ENCODE results near the gene GTPBP2. TPM values are rescaled to one million over a fixed set of nuclear protein-coding genes. Genes with fewer than 3 reads are reported as not detected.

GTPBP2 gene
- polyA plus RNA-seq, 1 of the 3 experiments (the other 2 are of a cell fraction): 83.7 TPM

DNA sequence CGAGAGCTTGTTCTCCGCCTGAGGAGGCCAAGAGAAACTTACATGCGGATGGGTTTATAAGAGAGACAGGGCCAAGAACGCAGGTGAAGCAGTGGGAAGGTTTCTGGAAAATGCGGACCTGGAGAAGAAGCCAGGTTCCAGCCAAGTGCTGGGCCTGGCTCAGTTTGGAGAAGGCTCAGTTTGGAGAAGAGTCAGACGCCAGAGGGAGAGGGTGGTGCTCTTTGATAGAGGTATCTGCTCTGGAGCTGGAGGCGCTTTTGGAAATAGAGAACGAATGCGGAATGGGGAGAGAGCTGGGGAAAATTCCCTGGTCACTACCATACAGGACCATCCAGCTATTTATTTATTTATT lies 16.5 kb upstream of the GTPBP2 start:
- Histone ChIP-seq H3K9me2 (no peaks in the 10 kb centered on the region), H3K4me1 (ENCODE audit: control insufficient read depth in 1 of 2, insufficient read depth in 2 of 2, low read depth in 1 of 2, low read length in 1 of 2) (peaks cover under 1% of the 10 kb centered on the region in 2 experiments; a peak in 1 of 4 replicates), H3K9me3 (no peaks in the 10 kb centered on the region), H3K79me2 (ENCODE audit: insufficient read depth) (peaks cover 8% of the 10 kb centered on the region; the same call in 1 of the 2 replicates), H3K27me3 (ENCODE audit: insufficient read depth) (no peaks in the 10 kb centered on the region), H3K4me3 (ENCODE audit: low read depth in 2 of 2, low read length in 1 of 2) (peak overlapping the region; percentile 20 to 26; a peak in 3 of 4 replicates), H3K9ac (no peak overlapping the region), H3F3A (replicated peaks; ENCODE audit: insufficient read depth) (no peaks in the 10 kb centered on the region), H3K27ac (ENCODE audit: low read depth in 2 of 2, low read length in 1 of 2) (no peak overlapping the region), H3K36me3 (replicated peaks in 1 of 2; ENCODE audit: control insufficient read depth in 1 of 2, insufficient read depth in 2 of 2, low read length in 1 of 2) (peaks cover 5 to 18% of the 10 kb centered on the region in 2 experiments), H3K4me2 (no peak overlapping the region), H2AFZ (ENCODE audit: low read depth) (no peak overlapping the region), H4K20me1 (ENCODE audit: insufficient read depth) (0 out of 2 replicates have a peak, but pooled peaks cover 3% of the 10 kb centered on the region)
- DNase-seq: no peak
- no peak for TF ChIP-seq GABPA (IDR thresholded peaks at IDR 0.05; ENCODE audit: low read depth)
- no peak for TF ChIP-seq JUND (IDR thresholded peaks at IDR 0.05)
- TF ChIP-seq, protein P1, sequence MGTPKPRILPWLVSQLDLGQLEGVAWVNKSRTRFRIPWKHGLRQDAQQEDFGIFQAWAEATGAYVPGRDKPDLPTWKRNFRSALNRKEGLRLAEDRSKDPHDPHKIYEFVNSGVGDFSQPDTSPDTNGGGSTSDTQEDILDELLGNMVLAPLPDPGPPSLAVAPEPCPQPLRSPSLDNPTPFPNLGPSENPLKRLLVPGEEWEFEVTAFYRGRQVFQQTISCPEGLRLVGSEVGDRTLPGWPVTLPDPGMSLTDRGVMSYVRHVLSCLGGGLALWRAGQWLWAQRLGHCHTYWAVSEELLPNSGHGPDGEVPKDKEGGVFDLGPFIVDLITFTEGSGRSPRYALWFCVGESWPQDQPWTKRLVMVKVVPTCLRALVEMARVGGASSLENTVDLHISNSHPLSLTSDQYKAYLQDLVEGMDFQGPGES (IDR thresholded peaks at IDR 0.05; ENCODE audit: low read depth, low read length): no peak
- no peak for TF ChIP-seq RXRA (IDR thresholded peaks at IDR 0.05; ENCODE audit: borderline replicate concordance, low read depth)
- TF ChIP-seq ELF1 (IDR thresholded peaks at IDR 0.05): no peak
- no peak for TF ChIP-seq CHD2 (IDR thresholded peaks at IDR 0.05; ENCODE audit: low read length, partially characterized antibody)
- ChIA-PET CTCF (interaction anchor here (1.1 to 1.8 kb wide), 3 partner anchors 22 to 433 kb away, joined by 4 to 10 read pairs (median 4); no protein-coding TSS in a partner anchor), POLR2A (interaction anchor here (0.8 to 1.0 kb wide), 2 partner anchors 10 to 16 kb away, joined by 3 to 4 read pairs; partner anchors contain the start of genes GTPBP2 and MAD2L1BP)
- 53% methylated on average over 9 of the region's 9 CpGs for WGBS (ENCODE audit: low lambda C conversion rate)

DNA sequence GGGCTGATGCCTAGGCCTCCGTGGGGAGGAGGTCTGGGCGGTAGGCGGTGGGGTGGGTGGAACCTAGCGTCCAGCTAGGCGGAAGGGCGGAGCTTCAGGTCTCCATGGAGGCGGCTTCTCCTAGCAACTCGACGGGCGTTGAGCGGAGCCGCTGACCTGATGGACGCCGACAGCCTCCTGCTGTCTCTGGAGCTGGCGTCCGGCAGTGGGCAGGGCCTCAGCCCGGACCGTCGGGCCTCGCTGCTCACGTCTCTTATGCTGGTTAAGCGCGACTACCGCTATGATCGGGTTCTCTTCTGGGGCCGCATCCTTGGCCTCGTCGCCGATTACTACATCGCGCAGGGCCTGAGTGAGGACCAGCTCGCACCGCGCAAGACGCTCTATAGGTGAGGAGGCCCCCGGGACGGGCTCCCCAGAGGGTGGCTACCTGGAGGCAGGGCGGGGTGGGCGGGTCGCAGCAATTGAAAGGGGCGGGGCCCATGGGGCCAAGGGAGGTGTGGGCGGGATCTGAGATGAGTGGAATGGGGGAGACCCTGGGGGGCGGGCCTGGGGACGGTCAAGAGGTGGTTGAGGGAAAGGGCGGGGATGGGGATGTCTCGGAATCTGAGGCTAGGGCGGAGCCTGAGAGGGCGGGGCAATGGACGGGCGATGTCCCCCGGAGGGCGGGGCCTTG lies 16.0 kb upstream of the GTPBP2 start, which contains the start of gene RSPH9:
Gene RSPH9 (plus strand): TSS at position 97 of the 673 bp plus-strand sequence. CDS start 63 bp downstream, at position 160.
- peaks cover 13% of the 10 kb centered on the region; the same call in 1 of the 2 replicates for H3K79me2 ChIP-seq (ENCODE audit: insufficient read depth)
- H3K4me2 ChIP-seq: no peak within 1 kb of the TSS
- H3K9ac ChIP-seq: no peak within 1 kb of the TSS
- H3K36me3 ChIP-seq (replicated peaks in 1 of 2; ENCODE audit: control insufficient read depth in 1 of 2, insufficient read depth in 2 of 2, low read length in 1 of 2): peaks cover 11 to 23% of the 10 kb centered on the region in 2 experiments
- peaks cover 5% of the 10 kb centered on the region in 2 experiments; a peak in 2 of 4 replicates for H3K4me1 ChIP-seq (ENCODE audit: control insufficient read depth in 1 of 2, insufficient read depth in 2 of 2, low read depth in 1 of 2, low read length in 1 of 2)
- H3K27ac ChIP-seq (ENCODE audit: low read depth in 2 of 2, low read length in 1 of 2): no peak within 1 kb of the TSS
- peak; percentile 77 for DNase-seq
- H3K4me3 ChIP-seq (ENCODE audit: low read depth in 2 of 2, low read length in 1 of 2): peak within 1 kb of the TSS; percentile 26 to 29; a peak in 3 of 4 replicates
- 62% methylated on average over 28 of the region's 52 CpGs for WGBS (ENCODE audit: low lambda C conversion rate)
- no peak for TF ChIP-seq TEAD4 (IDR thresholded peaks at IDR 0.05; ENCODE audit: borderline replicate concordance, insufficient read depth)
- no peak for TF ChIP-seq EZH2phosphoT487 (IDR thresholded peaks at IDR 0.05; ENCODE audit: borderline replicate concordance, low read depth)
- TF ChIP-seq, protein P1 (IDR thresholded peaks at IDR 0.05; ENCODE audit: low read depth, low read length): no peak
- TF ChIP-seq MXI1 (IDR thresholded peaks at IDR 0.05; ENCODE audit: low read depth, low read length): no peak
- TF ChIP-seq MEF2A (IDR thresholded peaks at IDR 0.05; ENCODE audit: borderline replicate concordance, low read depth): no peak
- no peak for TF ChIP-seq POLR2AphosphoS5 (IDR thresholded peaks at IDR 0.05; ENCODE audit: low read depth, low read length)
- no peaks in the 10 kb centered on the region for H3F3A ChIP-seq (replicated peaks; ENCODE audit: insufficient read depth)
- ChIA-PET CTCF (interaction anchor here (1.1 to 1.8 kb wide), 4 partner anchors 22 to 434 kb away, joined by 4 to 10 read pairs (median 4); no protein-coding TSS in a partner anchor), POLR2A (interaction anchor here (0.8 to 1.0 kb wide), 2 partner anchors 9 to 16 kb away, joined by 3 to 4 read pairs; partner anchors contain the start of genes GTPBP2 and MAD2L1BP)
- no peaks in the 10 kb centered on the region for H3K9me2 ChIP-seq
- H3K27me3 ChIP-seq (ENCODE audit: insufficient read depth): no peaks in the 10 kb centered on the region
- no peak within 1 kb of the TSS for H2AFZ ChIP-seq (ENCODE audit: low read depth)
- 0 out of 2 replicates have a peak, but pooled peaks cover 3% of the 10 kb centered on the region for H4K20me1 ChIP-seq (ENCODE audit: insufficient read depth)
- H3K9me3 ChIP-seq: no peaks in the 10 kb centered on the region

Data from SK-N-SH (cell line).